Neural progenitor cell (in vitro differentiated cells): ENCODE data around the gene WLS.

Experiments used
- EZH2 ChIP-seq: fragments of 200-600 bp; sonication (generic); IDR thresholded peaks from 2 replicates; pipeline ENCODE4 v1.6.1; 2017; ENCODE audit warnings: antibody characterized with exemption, mild to moderate bottlenecking, moderate library complexity
- EZH2phosphoT487 ChIP-seq: fragments of 200-600 bp; sonication (generic); IDR thresholded peaks from 2 replicates; pipeline ENCODE4 v1.6.1; 2017; ENCODE audit warnings: antibody characterized with exemption
- TF ChIP-seq, protein P1 (sequence below): fragments of 200-600 bp; sonication (generic); IDR thresholded peaks from 2 replicates; pipeline ENCODE4 v1.5.1; 2017; ENCODE audit warnings: antibody characterized with exemption, mild to moderate bottlenecking

DNA sequence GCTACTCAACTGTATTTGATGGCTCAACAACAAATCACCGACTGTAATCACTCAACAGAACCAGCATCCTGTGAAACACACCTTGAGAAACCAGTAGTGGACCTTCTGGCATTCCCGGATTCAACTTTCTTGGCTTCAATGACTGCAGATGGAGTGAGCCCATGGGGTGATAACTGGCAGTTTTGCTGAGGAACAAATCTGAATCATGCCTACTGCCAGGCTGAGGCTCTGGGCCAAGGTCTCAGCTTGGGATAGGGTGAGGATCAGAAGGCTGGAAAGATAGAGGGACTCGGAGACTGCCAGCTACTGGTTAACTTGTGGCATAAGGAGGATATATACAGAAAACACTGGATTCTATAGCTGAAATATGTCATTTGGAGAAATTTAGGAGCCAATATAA lies 118.4 kb downstream of the WLS start:
- TF ChIP-seq, protein P1, sequence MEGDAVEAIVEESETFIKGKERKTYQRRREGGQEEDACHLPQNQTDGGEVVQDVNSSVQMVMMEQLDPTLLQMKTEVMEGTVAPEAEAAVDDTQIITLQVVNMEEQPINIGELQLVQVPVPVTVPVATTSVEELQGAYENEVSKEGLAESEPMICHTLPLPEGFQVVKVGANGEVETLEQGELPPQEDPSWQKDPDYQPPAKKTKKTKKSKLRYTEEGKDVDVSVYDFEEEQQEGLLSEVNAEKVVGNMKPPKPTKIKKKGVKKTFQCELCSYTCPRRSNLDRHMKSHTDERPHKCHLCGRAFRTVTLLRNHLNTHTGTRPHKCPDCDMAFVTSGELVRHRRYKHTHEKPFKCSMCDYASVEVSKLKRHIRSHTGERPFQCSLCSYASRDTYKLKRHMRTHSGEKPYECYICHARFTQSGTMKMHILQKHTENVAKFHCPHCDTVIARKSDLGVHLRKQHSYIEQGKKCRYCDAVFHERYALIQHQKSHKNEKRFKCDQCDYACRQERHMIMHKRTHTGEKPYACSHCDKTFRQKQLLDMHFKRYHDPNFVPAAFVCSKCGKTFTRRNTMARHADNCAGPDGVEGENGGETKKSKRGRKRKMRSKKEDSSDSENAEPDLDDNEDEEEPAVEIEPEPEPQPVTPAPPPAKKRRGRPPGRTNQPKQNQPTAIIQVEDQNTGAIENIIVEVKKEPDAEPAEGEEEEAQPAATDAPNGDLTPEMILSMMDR: no peak
- TF ChIP-seq EZH2phosphoT487 (no peak), EZH2 (no peak)
